Measurements from ENCODE around the gene CACNA1A. TPM values are rescaled to one million over a fixed set of nuclear protein-coding genes. Genes with fewer than 3 reads are reported as not detected.

Gene CACNA1A
- total RNA-seq, 4 donors from 2014 or later: 1.1 TPM; not detected in 3

DNA sequence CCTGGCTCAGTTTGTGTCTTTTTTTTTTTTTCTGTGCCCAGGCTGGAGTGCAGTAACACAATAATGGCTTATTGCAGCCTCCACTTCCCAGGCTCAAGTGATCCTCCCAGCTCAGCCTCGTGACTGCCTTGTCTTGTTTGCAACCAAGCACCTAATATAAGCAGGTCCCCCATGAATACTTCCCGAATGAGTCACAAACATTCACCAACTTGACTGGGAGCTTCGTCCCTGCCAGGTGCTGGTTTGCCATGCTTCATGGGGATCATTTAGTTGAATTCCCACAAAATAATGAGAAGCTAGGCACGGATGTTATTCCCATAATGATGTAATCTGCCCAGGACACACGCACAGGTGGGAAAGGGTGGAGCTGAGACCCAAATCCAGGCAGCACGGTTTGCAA is 176.5 kb downstream of the CACNA1A start:
- H3K27me3 ChIP-seq: peaks cover 0 to 21% (median 0%) of the 10 kb centered on the region in 4 donors
- no peaks in the 10 kb centered on the region for H3K4me1 ChIP-seq
- H3K27ac ChIP-seq: no peak overlapping the region
- H3K36me3 ChIP-seq: no peaks in the 10 kb centered on the region
- no peak overlapping the region for H3K4me3 ChIP-seq
- H3K9me3 ChIP-seq: peaks cover 0 to 6% (median 0%) of the 10 kb centered on the region in 3 donors
- DNase-seq: no peak
- intact Hi-C loops (cut with DNase I): no loop called here
- TF ChIP-seq, protein P1, sequence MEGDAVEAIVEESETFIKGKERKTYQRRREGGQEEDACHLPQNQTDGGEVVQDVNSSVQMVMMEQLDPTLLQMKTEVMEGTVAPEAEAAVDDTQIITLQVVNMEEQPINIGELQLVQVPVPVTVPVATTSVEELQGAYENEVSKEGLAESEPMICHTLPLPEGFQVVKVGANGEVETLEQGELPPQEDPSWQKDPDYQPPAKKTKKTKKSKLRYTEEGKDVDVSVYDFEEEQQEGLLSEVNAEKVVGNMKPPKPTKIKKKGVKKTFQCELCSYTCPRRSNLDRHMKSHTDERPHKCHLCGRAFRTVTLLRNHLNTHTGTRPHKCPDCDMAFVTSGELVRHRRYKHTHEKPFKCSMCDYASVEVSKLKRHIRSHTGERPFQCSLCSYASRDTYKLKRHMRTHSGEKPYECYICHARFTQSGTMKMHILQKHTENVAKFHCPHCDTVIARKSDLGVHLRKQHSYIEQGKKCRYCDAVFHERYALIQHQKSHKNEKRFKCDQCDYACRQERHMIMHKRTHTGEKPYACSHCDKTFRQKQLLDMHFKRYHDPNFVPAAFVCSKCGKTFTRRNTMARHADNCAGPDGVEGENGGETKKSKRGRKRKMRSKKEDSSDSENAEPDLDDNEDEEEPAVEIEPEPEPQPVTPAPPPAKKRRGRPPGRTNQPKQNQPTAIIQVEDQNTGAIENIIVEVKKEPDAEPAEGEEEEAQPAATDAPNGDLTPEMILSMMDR (IDR thresholded peaks at IDR 0.05): no peak
- TF ChIP-seq POLR2A (IDR thresholded peaks at IDR 0.05): no peak
- 61 to 62% methylated on average over 5 to 6 of the region's 6 CpGs for WGBS, 2 donors

- H3K4me1 ChIP-seq: no peaks in the 10 kb centered on the region
- no peak overlapping the region for H3K4me3 ChIP-seq
- H3K36me3 ChIP-seq: no peaks in the 10 kb centered on the region
- peaks cover 0 to 16% (median 0%) of the 10 kb centered on the region in 4 donors for H3K27me3 ChIP-seq
- no peak overlapping the region for H3K27ac ChIP-seq
- H3K9me3 ChIP-seq: peaks cover 0 to 6% (median 0%) of the 10 kb centered on the region in 3 donors
- no peak for TF ChIP-seq POLR2A (IDR thresholded peaks at IDR 0.05)
- TF ChIP-seq, protein P1 (IDR thresholded peaks at IDR 0.05): no peak
- intact Hi-C loops (cut with DNase I): no loop called here
- 66 to 75% methylated on average over 6 of the region's 6 CpGs for WGBS, 2 donors
- DNase-seq: no peak
Observed at GRCh38 chr19:13328241-13328640, 178.0 kb downstream of the CACNA1A start.

- Histone ChIP-seq H3K27me3 (peaks cover 0 to 12% (median 0%) of the 10 kb centered on the region in 4 donors), H3K9me3 (peaks cover 0 to 8% (median 0%) of the 10 kb centered on the region in 3 donors), H3K36me3 (no peaks in the 10 kb centered on the region), H3K27ac (no peak overlapping the region), H3K4me1 (no peaks in the 10 kb centered on the region), H3K4me3 (no peak overlapping the region)
- no peak for TF ChIP-seq POLR2A (IDR thresholded peaks at IDR 0.05)
- TF ChIP-seq, protein P1 (IDR thresholded peaks at IDR 0.05): no peak
- intact Hi-C loops (cut with DNase I): no loop called here
- 73 to 86% methylated on average over 3 to 4 of the region's 4 CpGs for WGBS, 2 donors
- no peak for DNase-seq
Observed at GRCh38 chr19:13319526-13319925, 186.8 kb downstream of the CACNA1A start.

DNA sequence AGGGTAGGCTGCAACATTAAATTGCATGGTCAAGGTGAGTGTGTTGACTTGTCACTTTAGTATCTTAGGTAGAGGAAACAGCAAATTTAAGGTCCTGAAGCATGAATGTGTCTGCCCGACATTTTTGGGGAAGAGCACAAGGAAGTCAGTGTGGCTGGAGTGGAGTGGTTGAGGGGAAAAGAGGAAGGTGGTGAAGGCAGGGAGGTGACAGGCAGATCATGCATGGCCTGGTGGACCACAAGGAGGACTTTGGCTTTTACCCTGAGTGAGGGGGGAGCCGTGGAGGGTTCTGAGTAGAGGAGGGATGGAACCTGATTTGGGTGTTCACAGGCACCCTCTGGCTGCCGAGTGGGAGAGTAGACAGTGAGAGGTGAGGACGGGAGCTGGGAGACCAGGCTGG is 188.1 kb downstream of the CACNA1A start:
- intact Hi-C loops (cut with DNase I): no loop called here
- 64 to 72% methylated on average over 4 of the region's 4 CpGs for WGBS, 2 donors
- TF ChIP-seq, protein P1 (IDR thresholded peaks at IDR 0.05): no peak
- TF ChIP-seq POLR2A (IDR thresholded peaks at IDR 0.05): no peak
- DNase-seq: no peak
- Histone ChIP-seq H3K9me3 (peaks cover 0 to 8% (median 0%) of the 10 kb centered on the region in 3 donors), H3K36me3 (no peaks in the 10 kb centered on the region), H3K27me3 (peaks cover 0 to 12% (median 0%) of the 10 kb centered on the region in 4 donors), H3K4me3 (no peak overlapping the region), H3K4me1 (no peaks in the 10 kb centered on the region), H3K27ac (no peak overlapping the region)

DNA sequence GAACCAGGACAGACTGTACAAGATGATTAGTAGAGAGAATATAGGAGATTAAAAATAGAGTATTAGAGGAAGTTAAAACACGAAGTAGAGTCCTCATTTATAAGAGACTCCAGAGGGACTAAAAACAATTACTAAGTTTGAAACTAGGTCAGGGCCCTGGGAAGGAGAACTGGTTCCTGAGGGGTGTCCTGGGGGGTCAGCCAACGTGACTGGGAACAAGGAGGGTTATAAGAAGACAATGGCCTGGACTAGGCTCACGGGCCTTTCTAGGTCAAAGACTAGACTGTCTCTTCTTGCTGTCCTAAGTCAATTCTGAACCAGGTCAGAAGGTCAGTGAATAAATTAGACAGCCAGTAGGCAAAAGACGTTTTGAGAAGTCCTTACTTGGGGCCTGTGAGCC is 190.8 kb downstream of the CACNA1A start:
- Histone ChIP-seq H3K9me3 (no peaks in the 10 kb centered on the region), H3K27me3 (peaks cover 0 to 3% (median 0%) of the 10 kb centered on the region in 4 donors), H3K4me3 (no peak overlapping the region), H3K4me1 (no peaks in the 10 kb centered on the region), H3K27ac (no peak overlapping the region), H3K36me3 (no peaks in the 10 kb centered on the region)
- intact Hi-C loops (cut with DNase I): no loop called here
- WGBS, 2 donors: 32 to 40% methylated on average over 4 of the region's 4 CpGs
- TF ChIP-seq, protein P1 (IDR thresholded peaks at IDR 0.05): no peak
- TF ChIP-seq POLR2A (IDR thresholded peaks at IDR 0.05): no peak
- DNase-seq: no peak

Data from esophagus squamous epithelium (tissue), 5 donors.